B cell (primary cell): Measurements from ENCODE around the gene ZBTB16.

Experiments used
- EZH2 ChIP-seq: IDR thresholded peaks from 2 replicates; pipeline ENCODE4 v1.6.1; 2012; ENCODE audit warnings: borderline replicate concordance, low read depth, mild to moderate bottlenecking, moderate library complexity, low read length; ENCODE audit not compliant: insufficient read depth, poor library complexity, severe bottlenecking
- TF ChIP-seq, protein P1 (sequence below): fragments of 200-600 bp; IDR thresholded peaks from one replicate; pipeline ENCODE4 v1.8.0; 2022; ENCODE audit warnings: antibody characterized with exemption, mild to moderate bottlenecking

DNA sequence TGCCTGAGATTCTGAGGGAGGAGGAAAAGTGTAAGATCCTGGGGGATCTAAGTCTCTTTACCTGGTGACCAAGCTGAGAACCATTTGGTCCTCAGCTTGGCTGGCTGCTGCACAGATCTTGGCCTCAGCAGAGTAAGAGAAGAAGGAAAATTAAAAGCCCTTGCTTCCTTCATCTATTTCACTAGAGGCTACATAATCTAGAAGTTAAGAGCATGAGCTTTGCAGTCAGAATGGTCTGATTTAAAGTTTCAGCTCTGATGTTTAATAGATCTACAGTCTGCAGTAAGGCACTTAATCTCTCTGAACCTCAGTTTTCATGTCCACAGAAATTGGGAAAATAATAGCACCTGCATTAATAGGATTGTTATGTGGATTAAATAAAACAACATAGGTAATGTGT lies 3.1 kb upstream of the ZBTB16 start:
- TF ChIP-seq, protein P1, sequence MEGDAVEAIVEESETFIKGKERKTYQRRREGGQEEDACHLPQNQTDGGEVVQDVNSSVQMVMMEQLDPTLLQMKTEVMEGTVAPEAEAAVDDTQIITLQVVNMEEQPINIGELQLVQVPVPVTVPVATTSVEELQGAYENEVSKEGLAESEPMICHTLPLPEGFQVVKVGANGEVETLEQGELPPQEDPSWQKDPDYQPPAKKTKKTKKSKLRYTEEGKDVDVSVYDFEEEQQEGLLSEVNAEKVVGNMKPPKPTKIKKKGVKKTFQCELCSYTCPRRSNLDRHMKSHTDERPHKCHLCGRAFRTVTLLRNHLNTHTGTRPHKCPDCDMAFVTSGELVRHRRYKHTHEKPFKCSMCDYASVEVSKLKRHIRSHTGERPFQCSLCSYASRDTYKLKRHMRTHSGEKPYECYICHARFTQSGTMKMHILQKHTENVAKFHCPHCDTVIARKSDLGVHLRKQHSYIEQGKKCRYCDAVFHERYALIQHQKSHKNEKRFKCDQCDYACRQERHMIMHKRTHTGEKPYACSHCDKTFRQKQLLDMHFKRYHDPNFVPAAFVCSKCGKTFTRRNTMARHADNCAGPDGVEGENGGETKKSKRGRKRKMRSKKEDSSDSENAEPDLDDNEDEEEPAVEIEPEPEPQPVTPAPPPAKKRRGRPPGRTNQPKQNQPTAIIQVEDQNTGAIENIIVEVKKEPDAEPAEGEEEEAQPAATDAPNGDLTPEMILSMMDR: no peak
- no peak for TF ChIP-seq EZH2
